Lower leg skin (tissue), 3 donors: Measurements from ENCODE around the gene RAB11FIP4.

ENCODE experiments used
- CTCF ChIP-seq, 3 donors: fragments of 450-650 bp; IDR thresholded peaks; one replicate each; pipeline ENCODE4 v1.5.1; 2016; ENCODE audit warnings: antibody characterized with exemption in 3 of 3, mild to moderate bottlenecking in 3 of 3, moderate library complexity in 2 of 3
- POLR2A ChIP-seq, 2 donors: fragments of 450-650 bp; IDR thresholded peaks; one replicate each; pipeline ENCODE4 v1.6.1; 2016 to 2017; ENCODE audit warnings: antibody characterized with exemption in 2 of 2, mild to moderate bottlenecking in 1 of 2, moderate library complexity in 1 of 2

- TF ChIP-seq CTCF (IDR thresholded peaks at IDR 0.05) = no peak
- no peak for TF ChIP-seq POLR2A (IDR thresholded peaks at IDR 0.05)
These were observed 192.4 kb downstream of the RAB11FIP4 start for GRCh38 chr17:31583772-31584356.
